ENCODE data around the gene HDAC4.

GRCh38 chr2:239117831-239118230 lies 283.0 kb downstream of the HDAC4 start:
- no peak for TF ChIP-seq POLR2A (IDR thresholded peaks at IDR 0.05)
- no peak for TF ChIP-seq CTCF (IDR thresholded peaks at IDR 0.05)
- TF ChIP-seq POLR2AphosphoS5 (IDR thresholded peaks at IDR 0.05): no peak
- no peak for TF ChIP-seq EP300 (IDR thresholded peaks at IDR 0.05)
